OCI-LY3 (cell line): ENCODE data around the gene CDH15.

ENCODE experiments used
- CTCF ChIP-seq: fragments of 200-600, 300-600 bp; sonication (generic); IDR thresholded peaks from 2 replicates; pipeline ENCODE4 v1.5.1; 2014; ENCODE audit warnings: antibody characterized with exemption, low read length, low read depth
- EZH2phosphoT487 ChIP-seq: fragments of 200-600 bp; shearing (Covaris generic); IDR thresholded peaks from 2 replicates; pipeline ENCODE4 v1.6.1; 2018; ENCODE audit warnings: antibody characterized with exemption, mixed run types, low read depth

DNA sequence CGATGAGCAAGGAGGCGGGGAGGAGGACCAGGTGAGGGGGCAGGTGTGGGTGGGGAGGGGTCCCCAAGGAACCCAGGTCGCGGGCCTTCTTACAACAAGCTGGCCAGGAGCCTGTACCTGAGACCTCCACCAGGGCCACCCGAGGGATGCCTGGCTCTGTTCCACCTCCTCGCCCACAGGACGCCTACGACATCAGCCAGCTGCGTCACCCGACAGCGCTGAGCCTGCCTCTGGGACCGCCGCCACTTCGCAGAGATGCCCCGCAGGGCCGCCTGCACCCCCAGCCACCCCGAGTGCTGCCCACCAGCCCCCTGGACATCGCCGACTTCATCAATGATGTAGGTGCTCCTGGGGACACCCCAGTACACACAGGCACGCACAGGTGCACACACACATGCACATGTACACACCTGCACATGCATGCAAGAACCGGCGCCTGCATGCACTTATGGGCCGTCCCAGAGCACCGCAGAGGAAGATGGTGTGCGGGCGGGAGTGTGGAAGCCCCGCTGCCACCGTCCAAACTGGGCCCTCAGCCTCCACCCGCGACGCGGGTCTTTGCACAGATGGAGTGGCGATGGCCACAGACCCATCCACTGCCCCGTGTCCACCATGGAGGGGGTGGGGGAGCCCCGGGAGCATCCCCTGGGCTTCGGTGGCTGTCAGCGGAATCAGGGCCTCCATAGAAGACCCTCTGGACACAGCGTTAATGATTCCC lies 22.2 kb downstream of the CDH15 start:
- TF ChIP-seq CTCF (no peak), EZH2phosphoT487 (no peak)
